IPS-18c (cell line): ENCODE data around the gene RARRES2.

ENCODE experiments used
- H3K4me3 ChIP-seq: 2 replicates; pipeline ENCODE4 v1.7.0; 2013; ENCODE audit warnings: low read depth, mild to moderate bottlenecking, low read length, moderate library complexity; ENCODE audit not compliant: insufficient read depth
- H3K9me3 ChIP-seq: one replicate; pipeline ENCODE4 v1.6.1; 2013; ENCODE audit warnings: mild to moderate bottlenecking, low read length, moderate library complexity; ENCODE audit not compliant: control insufficient read depth, insufficient read depth

Gene RARRES2

DNA sequence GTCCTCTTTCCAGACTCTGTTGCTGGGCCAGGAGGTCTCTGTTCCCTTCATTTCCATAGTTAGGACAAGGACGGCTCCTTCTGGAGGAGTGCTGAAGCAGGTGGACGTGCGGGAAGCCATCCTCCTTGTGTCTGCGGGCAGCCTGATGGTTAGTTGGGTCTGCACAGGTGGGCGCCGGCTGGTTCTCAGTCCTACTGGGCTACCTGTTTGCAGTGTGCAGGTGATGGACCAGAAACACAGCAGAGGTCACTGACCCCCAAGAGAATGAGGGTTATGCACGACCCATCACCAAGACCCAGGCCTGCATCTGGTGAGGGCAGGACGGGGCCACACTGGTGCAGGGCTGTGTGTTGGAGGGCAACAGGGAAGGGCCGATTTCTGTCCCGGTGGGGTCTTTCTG lies 7.8 kb downstream of the RARRES2 start:
- H3K9me3 ChIP-seq, result peaks cover 3% of the 10 kb centered on the region
- H3K4me3 ChIP-seq, result no peak overlapping the region

- Histone ChIP-seq H3K4me3 (no peak overlapping the region), H3K9me3 (peaks cover 3% of the 10 kb centered on the region)
Observed at GRCh38 chr7:150332852-150333635, 8.4 kb downstream of the RARRES2 start.

- Histone ChIP-seq H3K9me3 (peaks cover 3% of the 10 kb centered on the region), H3K4me3 (no peak overlapping the region; the same call in 1 of the 2 replicates)
Observed at GRCh38 chr7:150330211-150330885, 11.1 kb downstream of the RARRES2 start.

- H3K9me3 ChIP-seq, result peaks cover 3% of the 10 kb centered on the region
- H3K4me3 ChIP-seq, result no peak overlapping the region
Observed at GRCh38 chr7:150329331-150330120, 11.9 kb downstream of the RARRES2 start.

DNA sequence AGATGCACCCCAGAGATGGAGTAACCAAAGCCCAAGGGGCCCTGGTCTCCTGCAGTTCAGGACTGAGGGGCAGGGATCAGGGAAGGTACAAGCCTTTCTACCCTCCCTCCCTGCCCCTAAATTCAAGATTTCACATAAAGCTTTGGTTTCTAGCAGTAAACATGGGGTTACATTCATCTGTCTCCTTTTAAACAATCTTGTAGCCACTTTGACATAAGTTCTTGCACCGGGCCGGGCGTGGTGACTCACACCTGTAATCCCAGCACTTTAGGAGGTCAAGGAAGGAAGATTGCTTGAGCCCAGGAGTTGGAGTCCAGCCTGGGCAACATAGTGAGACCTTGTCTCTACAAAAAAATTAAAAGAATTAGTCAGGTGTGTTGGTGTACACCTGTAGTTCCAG lies 14.1 kb downstream of the RARRES2 start:
- Histone ChIP-seq H3K9me3 (peaks cover 3% of the 10 kb centered on the region), H3K4me3 (no peak overlapping the region)

DNA sequence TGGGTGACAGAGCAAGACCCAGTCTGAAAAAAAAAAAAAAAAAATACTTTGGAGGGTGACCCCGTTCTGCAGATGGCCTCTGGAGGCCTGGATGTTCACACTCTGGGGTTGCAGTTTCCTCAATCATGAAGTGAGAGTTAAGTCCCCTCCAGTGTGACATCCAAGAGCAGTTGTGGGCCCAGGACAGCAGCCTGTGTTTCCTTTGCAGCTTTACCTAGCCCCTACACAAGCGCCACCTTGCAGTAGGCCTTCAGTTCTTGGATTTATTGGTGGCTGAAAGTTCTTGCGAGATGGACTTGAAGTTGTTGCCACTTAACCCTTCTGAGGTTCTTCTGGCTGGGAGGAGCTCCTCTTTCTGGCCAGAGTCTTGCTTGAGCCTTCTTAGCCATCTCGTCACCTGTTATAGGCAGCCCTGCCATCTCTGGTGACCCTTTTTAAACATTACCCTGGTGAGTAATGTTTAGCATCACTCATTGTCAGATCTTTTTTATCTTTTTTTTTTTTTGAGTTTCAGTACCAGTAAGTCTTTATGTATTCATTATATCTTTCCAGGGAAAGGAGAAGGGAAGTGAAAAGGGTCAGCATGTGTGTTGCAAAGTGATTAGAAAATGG lies 14.7 kb downstream of the RARRES2 start:
- peaks cover 3% of the 10 kb centered on the region for H3K9me3 ChIP-seq
- no peak overlapping the region for H3K4me3 ChIP-seq

DNA sequence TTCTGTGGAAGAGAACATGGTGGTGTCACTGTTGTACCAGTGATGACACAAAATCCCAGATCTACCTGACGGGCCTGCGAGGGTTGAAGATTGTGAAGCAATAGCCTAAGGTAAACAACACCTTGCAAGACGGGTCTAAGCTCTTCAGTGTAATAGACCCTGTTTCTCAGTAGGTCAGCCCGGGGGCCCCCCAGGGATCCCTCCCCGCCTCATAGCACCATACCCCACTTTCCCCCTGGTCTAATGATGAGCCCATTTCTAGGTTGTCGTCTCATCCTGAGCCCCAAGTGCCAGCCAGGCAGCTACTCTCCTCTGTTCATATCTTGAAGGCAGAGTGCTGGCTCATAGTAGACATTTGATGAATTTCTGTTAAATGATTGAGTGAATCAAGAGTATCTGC lies 15.5 kb downstream of the RARRES2 start:
- peaks cover 3% of the 10 kb centered on the region for H3K9me3 ChIP-seq
- no peak overlapping the region for H3K4me3 ChIP-seq

- no peak overlapping the region for H3K4me3 ChIP-seq
Observed at GRCh38 chr7:150325110-150325611, 16.3 kb downstream of the RARRES2 start.

DNA sequence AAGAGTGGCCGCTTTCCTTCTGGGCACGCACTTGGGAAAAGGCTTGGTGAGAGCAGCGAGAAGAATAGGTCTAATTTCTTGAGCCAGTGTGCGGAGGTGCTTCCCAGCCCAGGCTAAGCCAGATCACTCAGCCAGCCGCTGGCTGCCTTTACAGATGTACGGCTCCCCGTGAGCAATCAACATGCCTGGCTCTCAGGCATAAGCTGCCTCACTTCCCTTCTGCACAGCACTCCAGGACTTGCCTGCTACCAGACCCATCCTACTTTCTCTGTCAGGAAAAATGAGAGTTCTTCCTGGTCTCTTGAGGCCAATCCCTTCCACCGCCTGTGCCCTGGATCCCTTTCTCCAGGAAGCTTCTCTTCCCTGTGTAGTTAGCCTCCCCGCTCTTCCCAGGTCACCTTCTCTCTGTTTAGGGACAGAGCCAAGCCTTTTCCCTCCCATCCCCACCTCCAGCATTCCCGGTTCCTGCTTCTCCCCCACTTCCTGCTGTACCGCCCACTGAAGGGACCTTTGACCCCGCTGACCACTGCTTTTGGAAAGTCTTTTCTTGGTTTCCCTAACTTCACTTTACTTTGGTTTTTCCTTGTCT lies 17.0 kb downstream of the RARRES2 start:
- Histone ChIP-seq H3K9me3 (no peaks in the 10 kb centered on the region), H3K4me3 (peak overlapping the region; percentile 71)

More at GRCh38 chr7:150325110-150325611, 16.3 kb downstream of the RARRES2 start:
- peaks cover 3% of the 10 kb centered on the region for H3K9me3 ChIP-seq

DNA sequence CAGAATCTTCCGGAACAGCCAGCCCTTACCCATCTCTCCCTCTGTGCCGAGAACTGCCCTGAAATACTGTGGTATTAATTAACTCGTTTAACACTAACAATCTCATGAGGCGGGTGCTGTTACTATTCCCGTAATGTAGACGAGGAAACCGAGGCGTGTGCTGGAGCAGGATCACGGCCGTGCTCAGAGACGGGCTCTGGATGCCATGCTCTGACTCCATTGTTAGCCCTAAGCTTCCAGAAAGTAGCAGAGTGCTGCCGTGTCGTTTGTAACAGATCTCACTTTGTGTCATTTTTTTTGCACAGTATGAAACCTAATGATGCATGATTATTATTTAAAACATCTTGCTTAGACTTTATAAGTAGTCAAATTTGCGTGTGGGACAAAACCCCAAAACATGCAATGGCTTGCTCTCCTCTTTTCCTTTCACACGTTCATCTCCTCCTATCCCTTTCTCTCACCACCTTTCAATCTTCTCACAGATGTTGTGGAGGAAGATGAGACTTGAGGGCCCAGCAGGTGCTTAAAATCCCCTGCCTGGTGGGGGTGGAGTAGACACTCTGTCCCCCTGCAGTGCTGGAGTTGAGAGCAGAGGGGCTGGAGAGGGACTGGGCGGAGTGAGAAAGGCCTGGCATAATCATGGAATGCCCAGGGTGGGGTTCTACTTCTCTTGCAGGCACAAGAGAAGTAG lies 17.6 kb downstream of the RARRES2 start:
- Histone ChIP-seq H3K4me3 (peak overlapping the region; percentile 71), H3K9me3 (no peaks in the 10 kb centered on the region)

DNA sequence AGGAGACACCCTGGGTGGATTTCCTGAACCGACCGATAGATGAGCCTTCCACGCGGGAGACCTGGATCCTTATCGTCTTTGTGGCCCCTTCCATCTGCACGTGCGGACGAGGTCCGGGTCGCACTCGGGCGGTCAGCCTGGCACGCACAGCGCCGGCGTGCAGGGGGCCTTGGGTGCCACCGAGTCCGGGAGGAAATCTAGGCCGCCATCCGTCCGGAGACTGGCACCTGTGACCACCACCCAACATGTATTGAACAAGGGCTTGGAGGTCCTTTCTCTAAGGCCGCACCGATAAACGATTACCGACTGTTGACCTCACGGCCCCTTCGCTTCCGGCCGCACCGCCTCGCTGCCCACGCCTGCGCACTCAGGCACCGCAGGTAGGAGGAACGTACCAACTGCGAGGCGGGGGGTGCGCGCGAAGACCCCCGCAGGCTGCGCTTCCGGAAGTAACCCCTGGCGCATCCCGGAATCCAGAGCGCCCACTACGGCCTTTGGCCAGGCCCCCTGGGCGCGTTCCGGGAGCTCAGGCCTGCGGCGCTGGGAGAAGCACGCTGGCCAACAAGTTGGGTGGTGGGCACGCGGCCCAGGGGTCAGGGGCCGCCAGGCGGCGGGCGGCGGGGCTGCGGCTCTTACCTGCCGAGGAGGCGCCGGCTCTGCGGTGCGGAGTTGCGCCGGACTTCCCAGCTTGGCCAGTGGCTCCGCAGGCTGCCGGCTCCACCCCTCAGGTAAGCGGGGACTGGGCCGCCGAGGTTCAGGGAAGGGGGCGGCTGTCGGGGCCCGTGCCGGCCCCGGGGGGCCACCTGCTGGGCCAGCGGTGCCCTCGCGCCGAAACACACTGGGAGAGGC lies 18.4 kb downstream of the RARRES2 start, which contains the start of the genes ACTR3C and LRRC61:
ACTR3C (minus strand) TSS at position 713 of the 849 bp plus-strand sequence. CDS start 28,249 bp downstream, outside the sequence.
LRRC61 (plus strand) TSS at position 523 of the 849 bp plus-strand sequence. CDS start 13,507 bp downstream, outside the sequence.
- Histone ChIP-seq H3K9me3 (no peaks in the 10 kb centered on the region), H3K4me3 (peak within 1 kb of the TSS; percentile 71)

- Histone ChIP-seq H3K4me3 (peak overlapping the region; percentile 71), H3K9me3 (no peaks in the 10 kb centered on the region)
Observed at GRCh38 chr7:150322114-150322832, 19.2 kb downstream of the RARRES2 start.

- Histone ChIP-seq H3K4me3 (no peak overlapping the region), H3K9me3 (no peaks in the 10 kb centered on the region)
Observed at GRCh38 chr7:150321788-150322113, 19.7 kb downstream of the RARRES2 start.

DNA sequence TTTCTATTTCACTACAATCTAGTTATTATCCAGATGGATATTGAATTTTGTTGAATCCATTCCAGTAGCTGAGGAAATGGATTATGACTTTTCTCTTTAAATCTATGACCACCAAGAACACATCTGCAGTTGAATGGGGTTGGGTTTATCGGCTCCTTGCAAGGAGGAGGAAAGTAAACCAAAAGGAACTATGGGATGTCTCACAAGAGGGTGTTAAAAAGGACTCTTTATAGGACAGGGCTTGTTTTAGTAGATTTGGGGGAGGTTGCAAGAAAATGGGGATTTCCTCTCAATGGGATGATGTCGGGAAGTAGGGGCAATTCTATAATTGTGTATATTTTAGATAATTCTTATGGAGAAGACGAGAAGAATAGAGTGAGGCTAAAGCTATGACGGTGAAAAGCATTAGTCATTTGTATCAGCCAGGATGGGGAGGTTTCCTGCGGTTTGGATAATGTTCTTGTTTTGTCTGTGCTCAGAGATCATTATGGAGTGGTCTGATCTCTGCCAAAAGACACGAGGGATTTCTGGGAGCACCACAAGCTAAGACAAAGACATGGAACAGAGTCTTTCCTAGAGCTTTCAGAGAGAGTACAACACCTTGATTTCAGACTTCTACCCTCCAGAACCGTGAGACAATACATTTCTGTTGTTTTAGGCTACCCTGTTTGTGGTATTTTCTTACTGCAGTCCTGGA lies 23.5 kb downstream of the RARRES2 start:
- no peaks in the 10 kb centered on the region for H3K9me3 ChIP-seq
- no peak overlapping the region for H3K4me3 ChIP-seq
